ENCODE measurements around the gene THEM5. TPM values are rescaled to one million over a fixed set of nuclear protein-coding genes. Genes with fewer than 3 reads are reported as not detected.
"Not testable (repeated sequence)": the region's sequence is repeated elsewhere in the genome, so short reads cannot be mapped to it uniquely, and the experiment has no call there.

THEM5 gene
- total RNA-seq, 2 donors from 2014 or later, result not detected

DNA sequence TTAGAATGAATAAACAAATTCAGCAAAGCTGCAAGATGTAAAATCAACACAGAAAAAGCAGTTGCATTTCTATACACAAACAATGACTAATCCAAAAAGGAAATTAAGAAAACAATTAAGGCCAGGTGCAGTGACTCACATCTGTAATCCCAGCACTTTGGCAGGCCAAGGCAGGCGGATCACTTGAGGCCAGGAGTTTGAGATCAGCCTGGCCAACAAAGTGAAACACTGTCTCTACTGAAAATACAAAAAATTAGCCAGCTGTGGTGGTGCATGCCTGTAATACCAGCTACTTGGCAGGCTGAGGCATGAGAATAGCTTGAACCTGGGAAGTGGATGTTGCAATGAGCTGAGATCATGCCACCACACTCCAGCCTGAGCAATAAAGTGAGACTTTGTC is 33.5 kb upstream of the THEM5 start:
- H3K27me3 Mint-ChIP-seq (ENCODE audit: insufficient read depth), result no peaks in the 10 kb centered on the region
- H3K4me1 Mint-ChIP-seq, result peaks cover 14% of the 10 kb centered on the region
- H3K9me3 ChIP-seq (ENCODE audit: control insufficient read depth, low read length), result peaks cover 8% of the 10 kb centered on the region
- H3K27me3 ChIP-seq (ENCODE audit: control insufficient read depth, insufficient read depth, low read length, poor library complexity, severe bottlenecking), result no peaks in the 10 kb centered on the region
- TF ChIP-seq, protein P1, sequence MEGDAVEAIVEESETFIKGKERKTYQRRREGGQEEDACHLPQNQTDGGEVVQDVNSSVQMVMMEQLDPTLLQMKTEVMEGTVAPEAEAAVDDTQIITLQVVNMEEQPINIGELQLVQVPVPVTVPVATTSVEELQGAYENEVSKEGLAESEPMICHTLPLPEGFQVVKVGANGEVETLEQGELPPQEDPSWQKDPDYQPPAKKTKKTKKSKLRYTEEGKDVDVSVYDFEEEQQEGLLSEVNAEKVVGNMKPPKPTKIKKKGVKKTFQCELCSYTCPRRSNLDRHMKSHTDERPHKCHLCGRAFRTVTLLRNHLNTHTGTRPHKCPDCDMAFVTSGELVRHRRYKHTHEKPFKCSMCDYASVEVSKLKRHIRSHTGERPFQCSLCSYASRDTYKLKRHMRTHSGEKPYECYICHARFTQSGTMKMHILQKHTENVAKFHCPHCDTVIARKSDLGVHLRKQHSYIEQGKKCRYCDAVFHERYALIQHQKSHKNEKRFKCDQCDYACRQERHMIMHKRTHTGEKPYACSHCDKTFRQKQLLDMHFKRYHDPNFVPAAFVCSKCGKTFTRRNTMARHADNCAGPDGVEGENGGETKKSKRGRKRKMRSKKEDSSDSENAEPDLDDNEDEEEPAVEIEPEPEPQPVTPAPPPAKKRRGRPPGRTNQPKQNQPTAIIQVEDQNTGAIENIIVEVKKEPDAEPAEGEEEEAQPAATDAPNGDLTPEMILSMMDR (conservative IDR thresholded peaks at IDR 0.05), result no peak
- no peak overlapping the region for H3K4me3 ChIP-seq (ENCODE audit: low read length)
- no peak overlapping the region for H3K27ac Mint-ChIP-seq
- no peak overlapping the region for H3K9ac ChIP-seq (ENCODE audit: extremely low read depth, low read length, poor library complexity, severe bottlenecking)
- H3K36me3 Mint-ChIP-seq (ENCODE audit: low read depth), result peaks cover 24% of the 10 kb centered on the region
- peaks cover 6% of the 10 kb centered on the region for H3K4me1 ChIP-seq (ENCODE audit: control insufficient read depth, insufficient read depth, low read length)
- no peak overlapping the region for H3K4me3 Mint-ChIP-seq
- H3K9me3 Mint-ChIP-seq, result peaks cover 5% of the 10 kb centered on the region
- H3K36me3 ChIP-seq (ENCODE audit: control insufficient read depth, insufficient read depth, low read length), result no peaks in the 10 kb centered on the region
- H3K27ac ChIP-seq (ENCODE audit: low read depth, low read length), result no peak overlapping the region
- no peak for DNase-seq
- 95 to 100% methylated on average over 1 of the region's 1 CpG for WGBS, 2 experiments (ENCODE audit: insufficient coverage in 1 of 2, insufficient read length in 1 of 2)

DNA sequence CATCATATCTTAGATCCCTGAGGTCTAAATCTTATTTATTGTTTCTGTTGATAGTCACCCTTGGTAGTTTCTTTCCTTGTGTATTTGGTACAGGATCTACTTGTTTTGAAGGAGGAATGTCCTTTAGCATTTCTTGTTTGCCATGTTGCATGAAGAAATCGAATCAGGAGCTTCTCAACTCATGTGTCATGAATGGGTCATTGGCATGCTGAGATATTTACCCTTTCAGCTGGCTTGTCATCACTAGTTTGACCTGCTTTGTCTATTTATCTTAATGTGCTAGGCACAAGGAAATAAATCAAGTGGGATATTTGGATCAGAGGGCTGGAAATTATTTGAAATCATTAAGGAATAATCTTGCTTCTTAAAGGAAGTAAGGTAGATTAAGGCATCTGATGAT is 32.0 kb upstream of the THEM5 start:
- no peaks in the 10 kb centered on the region for H3K27me3 Mint-ChIP-seq (ENCODE audit: insufficient read depth)
- 91 to 100% methylated on average over 1 of the region's 1 CpG for WGBS, 2 experiments (ENCODE audit: insufficient coverage in 1 of 2, insufficient read length in 1 of 2)
- H3K4me1 Mint-ChIP-seq, result peaks cover 2% of the 10 kb centered on the region
- peaks cover 21% of the 10 kb centered on the region for H3K36me3 Mint-ChIP-seq (ENCODE audit: low read depth)
- peaks cover 5% of the 10 kb centered on the region for H3K9me3 Mint-ChIP-seq
- DNase-seq, result no peak
- H3K27ac Mint-ChIP-seq, result no peak overlapping the region
- no peak overlapping the region for H3K4me3 Mint-ChIP-seq
- H3K27me3 ChIP-seq (ENCODE audit: control insufficient read depth, insufficient read depth, low read length, poor library complexity, severe bottlenecking), result no peaks in the 10 kb centered on the region
- peaks cover 8% of the 10 kb centered on the region for H3K9me3 ChIP-seq (ENCODE audit: control insufficient read depth, low read length)
- no peaks in the 10 kb centered on the region for H3K36me3 ChIP-seq (ENCODE audit: control insufficient read depth, insufficient read depth, low read length)
- TF ChIP-seq, protein P1 (conservative IDR thresholded peaks at IDR 0.05), result no peak
- peaks cover 4% of the 10 kb centered on the region for H3K4me1 ChIP-seq (ENCODE audit: control insufficient read depth, insufficient read depth, low read length)
- H3K9ac ChIP-seq (ENCODE audit: extremely low read depth, low read length, poor library complexity, severe bottlenecking), result no peak overlapping the region
- no peak overlapping the region for H3K4me3 ChIP-seq (ENCODE audit: low read length)
- no peak overlapping the region for H3K27ac ChIP-seq (ENCODE audit: low read depth, low read length)

DNA sequence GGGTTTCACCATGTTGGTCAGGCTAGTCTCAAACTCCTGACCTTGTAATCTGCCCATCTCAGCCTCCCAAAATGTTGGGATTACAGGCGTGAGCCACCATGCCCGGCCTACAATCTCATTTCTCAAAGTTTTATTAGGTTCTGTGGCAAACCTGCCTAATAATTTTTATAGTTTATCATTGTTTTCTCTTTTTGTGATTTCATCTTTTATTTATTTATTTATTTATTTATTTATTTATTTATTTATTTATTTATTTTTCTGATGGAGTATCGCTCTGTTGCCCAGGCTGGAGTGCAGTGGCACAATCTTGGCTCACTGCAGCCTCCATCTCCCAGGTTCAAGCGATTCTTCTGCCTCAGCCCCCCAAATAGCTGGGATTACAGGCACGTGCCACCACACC is 31.4 kb upstream of the THEM5 start:
- not testable (repeated sequence) for H3K4me3 ChIP-seq (ENCODE audit: low read length); H3K4me3 Mint-ChIP-seq; H3K27me3 ChIP-seq (ENCODE audit: control insufficient read depth, insufficient read depth, low read length, poor library complexity, severe bottlenecking); H3K9me3 Mint-ChIP-seq; H3K27me3 Mint-ChIP-seq (ENCODE audit: insufficient read depth); H3K27ac Mint-ChIP-seq; DNase-seq; H3K9me3 ChIP-seq (ENCODE audit: control insufficient read depth, low read length); H3K27ac ChIP-seq (ENCODE audit: low read depth, low read length); H3K9ac ChIP-seq (ENCODE audit: extremely low read depth, low read length, poor library complexity, severe bottlenecking); H3K4me1 Mint-ChIP-seq; H3K4me1 ChIP-seq (ENCODE audit: control insufficient read depth, insufficient read depth, low read length); H3K36me3 ChIP-seq (ENCODE audit: control insufficient read depth, insufficient read depth, low read length)
- H3K36me3 Mint-ChIP-seq (ENCODE audit: low read depth), result peaks cover 21% of the 10 kb centered on the region
- WGBS, 2 experiments (ENCODE audit: insufficient coverage in 1 of 2, insufficient read length in 1 of 2), result 97 to 100% methylated on average over 2 to 5 of the region's 5 CpGs

DNA sequence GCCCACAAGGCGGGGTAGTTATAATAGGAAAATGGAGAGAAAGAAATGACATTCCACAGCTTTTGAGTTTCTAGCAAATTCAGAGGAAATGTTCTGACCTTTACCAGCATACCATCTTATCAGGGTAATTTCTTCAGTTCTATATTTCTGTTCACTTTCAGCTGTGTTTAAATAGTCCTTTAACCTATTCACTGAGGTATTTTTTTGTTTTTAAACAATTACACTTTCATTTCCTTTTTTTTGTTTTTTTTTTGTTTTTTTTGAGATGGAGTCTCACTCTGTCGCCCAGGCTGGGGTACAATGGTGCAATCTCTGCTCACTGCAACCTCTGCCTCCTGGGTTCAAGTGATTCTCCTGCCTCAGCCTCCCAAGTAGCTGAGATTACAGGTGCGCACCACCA is 30.9 kb upstream of the THEM5 start:
- DNase-seq; H3K9ac ChIP-seq (ENCODE audit: extremely low read depth, low read length, poor library complexity, severe bottlenecking); H3K27ac ChIP-seq (ENCODE audit: low read depth, low read length); H3K4me1 Mint-ChIP-seq; H3K27me3 ChIP-seq (ENCODE audit: control insufficient read depth, insufficient read depth, low read length, poor library complexity, severe bottlenecking); H3K9me3 ChIP-seq (ENCODE audit: control insufficient read depth, low read length); H3K4me3 Mint-ChIP-seq; H3K9me3 Mint-ChIP-seq; H3K4me1 ChIP-seq (ENCODE audit: control insufficient read depth, insufficient read depth, low read length); H3K27me3 Mint-ChIP-seq (ENCODE audit: insufficient read depth); H3K36me3 ChIP-seq (ENCODE audit: control insufficient read depth, insufficient read depth, low read length); H3K27ac Mint-ChIP-seq; H3K4me3 ChIP-seq (ENCODE audit: low read length): not testable (repeated sequence)
- WGBS, 2 experiments (ENCODE audit: insufficient coverage in 1 of 2, insufficient read length in 1 of 2), result 96 to 100% methylated on average over 1 to 3 of the region's 3 CpGs
- H3K36me3 Mint-ChIP-seq (ENCODE audit: low read depth), result peaks cover 21% of the 10 kb centered on the region

DNA sequence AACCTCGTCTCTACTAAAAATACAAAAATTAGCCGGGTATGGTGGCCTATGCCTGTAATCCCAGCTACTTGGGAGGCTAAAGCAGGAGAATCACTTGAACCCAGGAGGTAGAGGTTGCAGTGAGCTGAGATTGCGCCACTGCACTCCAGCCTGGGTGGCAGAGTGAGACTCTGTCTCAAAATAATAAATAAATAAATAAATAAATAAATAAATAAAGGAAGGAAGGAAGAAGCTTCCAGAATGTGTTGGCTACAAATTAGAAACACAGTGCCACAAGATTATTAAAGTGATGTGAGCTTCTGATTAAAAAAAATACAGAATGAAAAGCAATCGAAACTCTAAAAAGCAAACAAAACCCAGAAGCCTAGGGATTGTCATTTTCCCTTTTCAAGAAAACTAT is 30.4 kb upstream of the THEM5 start:
- not testable (repeated sequence) for H3K4me1 ChIP-seq (ENCODE audit: control insufficient read depth, insufficient read depth, low read length); H3K27ac Mint-ChIP-seq; H3K27ac ChIP-seq (ENCODE audit: low read depth, low read length); H3K4me1 Mint-ChIP-seq; H3K27me3 ChIP-seq (ENCODE audit: control insufficient read depth, insufficient read depth, low read length, poor library complexity, severe bottlenecking); H3K9ac ChIP-seq (ENCODE audit: extremely low read depth, low read length, poor library complexity, severe bottlenecking); H3K4me3 ChIP-seq (ENCODE audit: low read length); DNase-seq; H3K27me3 Mint-ChIP-seq (ENCODE audit: insufficient read depth); H3K9me3 ChIP-seq (ENCODE audit: control insufficient read depth, low read length); H3K4me3 Mint-ChIP-seq; H3K36me3 ChIP-seq (ENCODE audit: control insufficient read depth, insufficient read depth, low read length); H3K9me3 Mint-ChIP-seq
- peaks cover 21% of the 10 kb centered on the region for H3K36me3 Mint-ChIP-seq (ENCODE audit: low read depth)
- 92% methylated on average over 3 of the region's 4 CpGs; no CpG with 5 or more reads in 1 of the 2 experiments for WGBS, 2 experiments (ENCODE audit: insufficient coverage in 1 of 2, insufficient read length in 1 of 2)

DNA sequence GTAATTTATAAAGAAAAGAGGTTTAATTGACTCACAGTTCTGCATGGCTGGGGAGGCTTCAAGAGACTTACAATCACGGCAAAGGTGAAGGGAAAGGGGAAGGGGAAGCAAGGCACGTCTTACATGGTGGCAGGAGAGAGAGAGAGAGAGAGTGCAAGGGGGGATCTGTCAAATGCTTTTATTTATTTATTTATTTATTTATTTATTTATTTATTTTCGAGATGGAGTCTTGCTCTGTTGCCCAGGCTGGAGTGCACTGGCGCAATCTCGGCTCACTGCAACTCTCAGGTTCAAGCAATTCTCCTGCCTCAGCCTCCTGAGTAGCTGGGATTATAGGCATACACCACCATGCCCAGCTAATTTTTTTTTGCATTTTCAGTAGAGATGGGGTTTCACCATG is 29.4 kb upstream of the THEM5 start:
- H3K4me1 ChIP-seq (ENCODE audit: control insufficient read depth, insufficient read depth, low read length); H3K27me3 Mint-ChIP-seq (ENCODE audit: insufficient read depth); H3K9me3 Mint-ChIP-seq; H3K27ac Mint-ChIP-seq; H3K4me3 Mint-ChIP-seq; DNase-seq; H3K9ac ChIP-seq (ENCODE audit: extremely low read depth, low read length, poor library complexity, severe bottlenecking); H3K4me1 Mint-ChIP-seq; H3K36me3 ChIP-seq (ENCODE audit: control insufficient read depth, insufficient read depth, low read length); H3K4me3 ChIP-seq (ENCODE audit: low read length); H3K27me3 ChIP-seq (ENCODE audit: control insufficient read depth, insufficient read depth, low read length, poor library complexity, severe bottlenecking); H3K27ac ChIP-seq (ENCODE audit: low read depth, low read length); H3K9me3 ChIP-seq (ENCODE audit: control insufficient read depth, low read length): not testable (repeated sequence)
- H3K36me3 Mint-ChIP-seq (ENCODE audit: low read depth), result peaks cover 18% of the 10 kb centered on the region
- WGBS, 2 experiments (ENCODE audit: insufficient coverage in 1 of 2, insufficient read length in 1 of 2), result 94 to 98% methylated on average over 3 to 5 of the region's 5 CpGs

All from endodermal cell (in vitro differentiated cells).